GM12878 (cell line): ENCODE measurements around the gene STXBP3. TPM values are rescaled to one million over a fixed set of nuclear protein-coding genes. Genes with fewer than 3 reads are reported as not detected.

ENCODE experiments used
- ATAC-seq: fragments of 200-7000 bp; cut with Tn5 transposase; 3 replicates; pipeline ENCODE4 v1.9.1; 2020; ENCODE audit warnings: mild to moderate bottlenecking, moderate library complexity
- BruUV-seq: library from RNA; stranded (reverse); fragments of 400-500 nt; replicated peaks from 2 replicates; lab custom pipeline; 2021; lab: Mats Ljungman, UMichigan
- CTCF ChIA-PET: fragments of 300-600 bp; sonication (Branson Sonifier 250); formaldehyde crosslinking; extraction: SDS; loops from one replicate; lab custom pipeline; 2021; ENCODE audit warnings: inconsistent platforms; lab: Yijun Ruan, JAX
- POLR2A ChIA-PET: fragments of 350-600 bp; formaldehyde crosslinking; extraction: SDS; loops from one replicate; lab custom pipeline; 2021; ENCODE audit warnings: inconsistent platforms; lab: Charles Lee
- RAD21 ChIA-PET: fragments of 300-600 bp; sonication (Branson Sonifier 250); formaldehyde crosslinking; loops from one replicate; lab custom pipeline; 2023; ENCODE audit warnings: antibody characterized with exemption; ENCODE audit not compliant: unreplicated experiment; lab: Charles Lee
- SMC1A ChIA-PET: fragments of 300-600 bp; sonication (Branson Sonifier 250); formaldehyde crosslinking; loops from one replicate; lab custom pipeline; 2023; ENCODE audit not compliant: unreplicated experiment, uncharacterized antibody; lab: Charles Lee
- DNase-seq: peaks from one replicate; pipeline ENCODE4 v3.0.0-alpha.2; 2011; ENCODE audit warnings: low read depth, low spot score
- FAIRE-seq: peaks from 3 replicates; lab custom pipeline; 2011; peaks lifted over from hg19 to GRCh38; lab: Jason Lieb, UNC
- H2AFZ ChIP-seq: 2 replicates; pipeline ENCODE4 v1.6.0; 2011; ENCODE audit warnings: low read depth, low read length, control low read depth; ENCODE audit not compliant: control insufficient read depth
- H3K27ac ChIP-seq: 2 replicates; pipeline ENCODE4 v1.5.1; 2011; ENCODE audit warnings: control low read depth; ENCODE audit not compliant: control insufficient read depth, insufficient read depth
- H3K27me3 ChIP-seq, 2 experiments: replicated peaks in 1 of 2; 2 replicates each; pipeline versions ENCODE4 v1.6.0 to v1.6.1; 2011; ENCODE audit warnings: low read length in 1 of 2; ENCODE audit not compliant: control insufficient read depth in 2 of 2, insufficient read depth in 2 of 2
- H3K36me3 ChIP-seq, 2 experiments: 2 replicates each; pipeline ENCODE4 v1.5.1; 2011; ENCODE audit warnings: low read length in 1 of 2; ENCODE audit not compliant: control insufficient read depth in 2 of 2, insufficient read depth in 2 of 2
- H3K4me1 ChIP-seq: 2 replicates; pipeline ENCODE4 v1.6.1; 2011; ENCODE audit warnings: mild to moderate bottlenecking, low read length, moderate library complexity, mixed read lengths; ENCODE audit not compliant: control insufficient read depth, insufficient read depth
- H3K4me2 ChIP-seq: 2 replicates; pipeline ENCODE4 v1.6.0; 2011; ENCODE audit warnings: control low read depth; ENCODE audit not compliant: control insufficient read depth, insufficient read depth
- H3K4me3 ChIP-seq: fragments of 200-600 bp; sonication (generic); 2 replicates; pipeline ENCODE4 v1.5.1; 2016
- H3K79me2 ChIP-seq: 2 replicates; pipeline ENCODE4 v1.6.0; 2011; ENCODE audit warnings: low read length; ENCODE audit not compliant: control insufficient read depth, insufficient read depth
- H3K9ac ChIP-seq: 2 replicates; pipeline ENCODE4 v1.8.0; 2011; ENCODE audit warnings: low read length, control low read depth, mixed read lengths; ENCODE audit not compliant: control insufficient read depth, insufficient read depth
- H3K9me3 ChIP-seq: replicated peaks from 3 replicates; pipeline ENCODE4 v1.5.1; 2011; ENCODE audit warnings: mild to moderate bottlenecking, low read length; ENCODE audit not compliant: control insufficient read depth, insufficient read depth
- H4K20me1 ChIP-seq: 2 replicates; pipeline ENCODE4 v1.6.0; 2011; ENCODE audit not compliant: control insufficient read depth, insufficient read depth
- FOXM1 ChIP-seq: IDR thresholded peaks from 2 replicates; pipeline ENCODE4 v1.6.1; 2012; ENCODE audit warnings: low read depth, mild to moderate bottlenecking, inconsistent platforms, low read length, moderate library complexity
- SPI1 ChIP-seq: IDR thresholded peaks from 2 replicates; pipeline ENCODE4 v1.6.1; 2011; ENCODE audit warnings: low read depth, mild to moderate bottlenecking, low read length, moderate library complexity, borderline replicate concordance; ENCODE audit not compliant: insufficient read depth
- TBL1XR1 ChIP-seq: IDR thresholded peaks from 2 replicates; pipeline ENCODE4 v1.6.1; 2012; ENCODE audit warnings: low read depth, low read length, improper control_type of control experiment
- WGBS: methylation state at CpG from one replicate; pipeline ENCODE4 v1.1.6; 2016; ENCODE audit warnings: low lambda C conversion rate; ENCODE audit not compliant: insufficient replicate concordance, insufficient coverage; ENCODE audit errors: missing lambda C conversion rate; 5-methylcytosine and 5-hydroxymethylcytosine counted together
- in situ Hi-C: fragments of 300-500 bp; cut with MboI; formaldehyde crosslinking; loops from 9 replicates; pipeline ENCODE4 v1.14.3; 2018; ENCODE audit warnings: mixed read lengths
- intact Hi-C: fragments of 100-400 bp; cut with micrococcal nuclease; formaldehyde crosslinking; loops from one replicate; pipeline ENCODE4 v1.14.2; 2022; ENCODE audit not compliant: unreplicated experiment
- polyA plus RNA-seq, 11 experiments: library from polyadenylated mRNA; depleted of rRNA in 4 of 11; unstranded in 6 of 11; stranded (reverse) in 5 of 11; fragments of >200 nt; fragmentation: Nextera tagmentation in 4 of 11; fragmentation: Illumina TruSeq in 1 of 11; extraction: Ambion mirVana in 4 of 11; extraction: Trizol in 1 of 11; gene quantifications; 1 replicate in 1 of 11; 2 replicates in 10 of 11; pipeline versions ENCODE4 v1.2.1 to v1.2.3, GENCODE V29; 2011 to 2016; ENCODE audit warnings: inconsistent platforms in 2 of 11, missing spikeins in 2 of 11, low read depth in 1 of 11
- total RNA-seq, 4 experiments: library from RNA; depleted of rRNA in 3 of 4; stranded (reverse); fragments of >200 nt in 3 of 4; fragmentation: Illumina TruSeq in 1 of 4; extraction: Trizol in 1 of 4; gene quantifications; 2 replicates each; pipeline versions ENCODE4 v1.2.1 to v1.2.3, GENCODE V29; 2013 to 2021
- TF ChIP-seq, protein P1 (sequence below), 3 experiments: IDR thresholded peaks in 2 of 3; conservative IDR thresholded peaks in 1 of 3; 2 replicates each; pipeline ENCODE4 v1.5.1; 2011; ENCODE audit warnings: low read depth in 3 of 3, low read length in 3 of 3, mild to moderate bottlenecking in 3 of 3, control low read depth in 2 of 3, moderate library complexity in 2 of 3, inconsistent platforms in 1 of 3, mixed read lengths in 1 of 3; ENCODE audit not compliant: control insufficient read depth in 2 of 3, insufficient read depth in 1 of 3; ENCODE audit errors: extremely low read depth in 1 of 3

Gene STXBP3
- total and polyA plus RNA-seq, 10 of the 15 experiments (the other 5 are each of a cell fraction or from before 2014, with no cell fraction given) = 19.6 to 35.1 (median 27.3) TPM

DNA sequence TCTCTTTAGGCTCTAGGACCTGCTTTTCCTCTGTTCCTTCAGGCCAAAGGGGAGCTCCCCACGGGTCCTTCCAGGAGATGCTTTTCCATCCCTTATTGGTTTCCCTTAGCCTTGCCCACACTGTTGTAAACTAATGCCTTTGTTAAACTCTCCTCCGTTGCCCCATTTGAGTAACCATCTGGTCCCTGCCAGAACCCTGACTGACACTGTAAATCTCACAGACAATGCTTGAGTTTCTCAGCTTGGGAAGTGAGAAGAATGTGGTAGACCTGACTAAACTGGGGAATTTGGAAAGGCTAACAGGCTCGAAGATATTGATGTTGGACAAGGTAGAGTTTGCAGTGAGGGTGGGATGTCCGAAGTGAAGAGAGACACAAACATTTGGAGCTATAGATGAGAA lies 99.0 kb downstream of the STXBP3 start:
- no peaks in the 10 kb centered on the region for H3K79me2 ChIP-seq
- no peak overlapping the region for H2AFZ ChIP-seq
- DNase-seq = no peak
- no peak overlapping the region for H3K9ac ChIP-seq
- TF ChIP-seq, protein P1, sequence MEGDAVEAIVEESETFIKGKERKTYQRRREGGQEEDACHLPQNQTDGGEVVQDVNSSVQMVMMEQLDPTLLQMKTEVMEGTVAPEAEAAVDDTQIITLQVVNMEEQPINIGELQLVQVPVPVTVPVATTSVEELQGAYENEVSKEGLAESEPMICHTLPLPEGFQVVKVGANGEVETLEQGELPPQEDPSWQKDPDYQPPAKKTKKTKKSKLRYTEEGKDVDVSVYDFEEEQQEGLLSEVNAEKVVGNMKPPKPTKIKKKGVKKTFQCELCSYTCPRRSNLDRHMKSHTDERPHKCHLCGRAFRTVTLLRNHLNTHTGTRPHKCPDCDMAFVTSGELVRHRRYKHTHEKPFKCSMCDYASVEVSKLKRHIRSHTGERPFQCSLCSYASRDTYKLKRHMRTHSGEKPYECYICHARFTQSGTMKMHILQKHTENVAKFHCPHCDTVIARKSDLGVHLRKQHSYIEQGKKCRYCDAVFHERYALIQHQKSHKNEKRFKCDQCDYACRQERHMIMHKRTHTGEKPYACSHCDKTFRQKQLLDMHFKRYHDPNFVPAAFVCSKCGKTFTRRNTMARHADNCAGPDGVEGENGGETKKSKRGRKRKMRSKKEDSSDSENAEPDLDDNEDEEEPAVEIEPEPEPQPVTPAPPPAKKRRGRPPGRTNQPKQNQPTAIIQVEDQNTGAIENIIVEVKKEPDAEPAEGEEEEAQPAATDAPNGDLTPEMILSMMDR (IDR thresholded peaks at IDR 0.05 in 2 of 3, conservative IDR thresholded peaks at IDR 0.05 in 1 of 3; ENCODE audit: control insufficient read depth in 2 of 3, extremely low read depth in 1 of 3, insufficient read depth in 1 of 3, low read depth in 3 of 3, low read length in 3 of 3) = no peak
- TF ChIP-seq SPI1 (no peak), FOXM1 (no peak), TBL1XR1 (no peak)
- POLR2A ChIA-PET = no interaction called here
- intact Hi-C loops (no loop called here), in situ Hi-C loops (no loop called here)
- no TSS peak for BruUV-seq
- H4K20me1 ChIP-seq = no peaks in the 10 kb centered on the region
- no peak overlapping the region for H3K4me2 ChIP-seq
- FAIRE-seq = no peak
- SMC1A ChIA-PET = interaction anchor here (0.6 to 0.9 kb wide), 2 partner anchors 16 to 18 kb away, joined by 3 read pairs; no protein-coding TSS in a partner anchor
- no peaks in the 10 kb centered on the region for H3K9me3 ChIP-seq
- no peak overlapping the region for H3K27ac ChIP-seq
- CTCF ChIA-PET = interaction anchor here (1.3 kb wide), 1 partner anchor 16 kb away, joined by 3 read pairs; no protein-coding TSS in a partner anchor
- WGBS = 46% methylated on average over 4 of the region's 4 CpGs
- no peak overlapping the region for H3K4me3 ChIP-seq
- no peaks in the 10 kb centered on the region for H3K4me1 ChIP-seq
- RAD21 ChIA-PET = interaction anchor here (1.0 to 1.5 kb wide), 2 partner anchors 17 to 52 kb away, joined by 3 to 4 read pairs; no protein-coding TSS in a partner anchor
- no peaks in the 10 kb centered on the region for H3K36me3 ChIP-seq
- no peak for ATAC-seq
- no peaks in the 10 kb centered on the region; a peak in 1 of 4 replicates for H3K27me3 ChIP-seq
